H1 (cell line): Measurements from ENCODE around the gene EIF2B5. TPM values are rescaled to one million over a fixed set of nuclear protein-coding genes. Genes with fewer than 3 reads are reported as not detected.

Source experiments
- ATF2 ChIP-seq: IDR thresholded peaks from 2 replicates; pipeline ENCODE4 v1.6.1; 2012; ENCODE audit warnings: low read length, inconsistent platforms
- ATF3 ChIP-seq: IDR thresholded peaks from 2 replicates; pipeline ENCODE4 v1.6.1; 2011; ENCODE audit warnings: low read depth, mild to moderate bottlenecking, low read length; ENCODE audit not compliant: insufficient read depth
- CHD7 ChIP-seq: fragments of 300-600 bp; sonication (generic); IDR thresholded peaks from 2 replicates; pipeline ENCODE4 v1.7.1; 2012; ENCODE audit warnings: low read length, moderate library complexity, mild to moderate bottlenecking, inconsistent platforms; ENCODE audit not compliant: insufficient replicate concordance
- CREB1 ChIP-seq: IDR thresholded peaks from 2 replicates; pipeline ENCODE4 v1.6.1; 2012; ENCODE audit warnings: inconsistent platforms
- FOSL1 ChIP-seq: IDR thresholded peaks from 2 replicates; pipeline ENCODE4 v1.6.1; 2011; ENCODE audit warnings: mild to moderate bottlenecking, low read depth, low read length, moderate library complexity; ENCODE audit not compliant: insufficient read depth
- MAFK ChIP-seq: IDR thresholded peaks from 2 replicates; pipeline ENCODE4 v1.6.1; 2012; ENCODE audit warnings: low read depth, mild to moderate bottlenecking, improper control_type of control experiment, low read length
- POLR2A ChIP-seq, 2 experiments: IDR thresholded peaks; 1 replicate in 1 of 2; 2 replicates in 1 of 2; pipeline ENCODE4 v1.6.1; 2011; ENCODE audit warnings: low read depth in 2 of 2, low read length in 2 of 2, mild to moderate bottlenecking in 2 of 2; ENCODE audit errors: control extremely low read depth in 1 of 2
- SRF ChIP-seq: IDR thresholded peaks from 2 replicates; pipeline ENCODE4 v1.6.1; 2011; ENCODE audit warnings: mild to moderate bottlenecking, low read depth, low read length, moderate library complexity
- TCF12 ChIP-seq: IDR thresholded peaks from 2 replicates; pipeline ENCODE4 v1.6.1; 2011; ENCODE audit warnings: low read depth, mild to moderate bottlenecking, low read length
- polyA plus RNA-seq, 7 experiments: library from polyadenylated mRNA; depleted of rRNA in 3 of 7; stranded (reverse) in 5 of 7; unstranded in 2 of 7; fragments of >200 nt in 5 of 7; fragments of 200-250 nt in 2 of 7; gene quantifications; 1 replicate in 5 of 7; 2 replicates in 1 of 7; 4 replicates in 1 of 7; pipeline versions ENCODE4 v1.2.1 to v1.2.3, GENCODE V29; 2011 to 2013; ENCODE audit warnings: missing spikeins in 2 of 7, mixed read lengths in 2 of 7
- total RNA-seq: library from RNA; stranded (reverse); fragmentation: NEBNext Ultra II Directional; extraction: Animal tissue kit (Norgen Biotek cat#: 25700); gene quantifications from 2 replicates; pipeline ENCODE4 v1.2.1, GENCODE V29; 2021

The EIF2B5 gene
- total and polyA plus RNA-seq, 2 of the 8 experiments (the other 6 are each of a cell fraction or from before 2014, with no cell fraction given) = 33.1 to 40.0 TPM

GRCh38 chr3:184183679-184184078 lies 48.5 kb downstream of the EIF2B5 start (continued):
- TF ChIP-seq CHD7 (no peak), SRF (no peak), ATF3 (no peak), MAFK (no peak), POLR2A (IDR thresholded peaks at IDR 0.05; ENCODE audit: control extremely low read depth in 1 of 2, low read depth in 2 of 2, low read length in 2 of 2) (no peak), FOSL1 (no peak), ATF2 (no peak), TCF12 (no peak), CREB1 (no peak)
